Epithelial cell of proximal tubule (primary cell): ENCODE measurements around the gene SERTAD3. TPM values are rescaled to one million over a fixed set of nuclear protein-coding genes. Genes with fewer than 3 reads are reported as not detected.
"Not testable (repeated sequence)": the region's sequence is repeated elsewhere in the genome, so short reads cannot be mapped to it uniquely, and the experiment has no call there.

Experiments
- DNase-seq: peaks from one replicate; pipeline ENCODE4 v3.0.0-alpha.2; 2011; ENCODE audit warnings: low read depth
- H3K4me3 ChIP-seq: 2 replicates; pipeline ENCODE4 v1.5.1; 2011; ENCODE audit warnings: low read depth, mild to moderate bottlenecking, low read length
- CTCF ChIP-seq: conservative IDR thresholded peaks from 2 replicates; pipeline ENCODE4 v1.5.1; 2012; ENCODE audit warnings: low read depth, mild to moderate bottlenecking, low read length
- total RNA-seq: library from RNA; depleted of rRNA; stranded (reverse); fragments of >200 nt; gene quantifications from 2 replicates; pipeline ENCODE4 v1.2.3, GENCODE V29; 2015

The SERTAD3 gene
- 11.3 and 18.1 TPM in 2 replicates for total RNA-seq

GRCh38 chr19:40444000-40444824 is at the start of gene SERTAD3:
TSS of gene SERTAD3 (minus strand) at chr19:40444335. CDS start at chr19:40442080, 2,255 bp downstream.
- TF ChIP-seq CTCF = no peak
- DNase-seq = no peak
- peak within 1 kb of the TSS; percentile 83 for H3K4me3 ChIP-seq

DNA sequence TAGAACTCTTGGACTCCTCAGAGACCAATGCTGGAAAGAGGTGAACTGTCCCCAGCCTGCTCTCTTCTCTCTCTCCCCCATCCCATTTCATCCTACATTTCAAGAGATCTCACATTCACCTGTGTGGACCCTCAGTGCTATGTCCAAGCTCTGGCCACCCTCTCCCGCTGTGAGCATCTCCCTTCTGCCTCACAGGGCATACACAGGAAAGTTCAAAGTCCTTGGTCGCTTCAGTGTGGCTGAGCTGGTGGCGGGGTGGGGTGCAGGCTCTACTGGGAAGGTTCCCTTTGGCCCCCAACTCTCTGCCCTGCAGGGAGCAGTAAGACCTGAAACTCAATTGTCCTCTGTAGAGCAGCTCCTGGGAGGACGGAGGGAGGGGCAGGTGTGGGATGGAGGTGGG is 49.6 kb upstream of the SERTAD3 start:
- H3K4me3 ChIP-seq = no peak overlapping the region
- no peak for TF ChIP-seq CTCF

GRCh38 chr19:40492274-40492673 is 48.1 kb upstream of the SERTAD3 start:
- no peak for DNase-seq
- no peak for TF ChIP-seq CTCF
- H3K4me3 ChIP-seq = no peak overlapping the region

More for the DNA sequence above, 49.6 kb upstream of the SERTAD3 start:
- DNase-seq = no peak

- DNase-seq = no peak
- TF ChIP-seq CTCF = no peak
- H3K4me3 ChIP-seq = no peak overlapping the region
These were observed 45.7 kb upstream of the SERTAD3 start for GRCh38 chr19:40489882-40490230.

GRCh38 chr19:40486017-40486416 is 41.9 kb upstream of the SERTAD3 start:
- DNase-seq = no peak
- TF ChIP-seq CTCF = no peak
- no peak overlapping the region for H3K4me3 ChIP-seq

GRCh38 chr19:40475878-40476644 is 31.9 kb upstream of the SERTAD3 start:
- not testable (repeated sequence) for H3K4me3 ChIP-seq, DNase-seq

DNA sequence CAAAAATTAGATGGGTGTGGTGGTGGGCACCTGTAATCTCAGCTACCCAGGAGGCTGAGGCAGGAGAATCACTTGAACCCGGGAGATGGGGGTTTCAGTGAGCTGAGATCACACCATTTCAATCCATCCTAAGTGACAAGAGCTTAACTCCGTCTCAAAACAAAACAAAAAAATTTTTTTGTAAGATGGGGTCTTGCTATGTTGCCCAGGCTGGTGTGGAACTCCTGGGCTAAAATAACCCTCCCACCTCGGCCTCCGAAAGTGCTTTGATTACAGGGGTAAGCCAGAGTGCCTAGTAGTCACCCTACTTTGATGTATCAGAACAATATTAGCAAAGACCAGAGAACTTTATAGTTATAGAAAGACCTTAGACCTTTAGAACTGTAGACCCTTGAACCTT is 30.6 kb upstream of the SERTAD3 start:
- no peak for DNase-seq
- no peak overlapping the region for H3K4me3 ChIP-seq
- TF ChIP-seq CTCF = no peak
